Head of caudate nucleus (tissue), 42 donors: Measurements from ENCODE around the gene TMEM198.

Experiments
- DNase-seq, 42 donors: peaks; one replicate each; pipeline versions ENCODE4 v3.0.0 to v3.0.0-alpha.2; 2020 to 2021; ENCODE audit warnings: mixed read lengths in 7 of 42
- intact Hi-C: fragments of 100-400 bp; cut with DNase I; formaldehyde crosslinking; loops from one replicate; pipeline ENCODE4 v1.15.0; 2022

Gene TMEM198

DNA sequence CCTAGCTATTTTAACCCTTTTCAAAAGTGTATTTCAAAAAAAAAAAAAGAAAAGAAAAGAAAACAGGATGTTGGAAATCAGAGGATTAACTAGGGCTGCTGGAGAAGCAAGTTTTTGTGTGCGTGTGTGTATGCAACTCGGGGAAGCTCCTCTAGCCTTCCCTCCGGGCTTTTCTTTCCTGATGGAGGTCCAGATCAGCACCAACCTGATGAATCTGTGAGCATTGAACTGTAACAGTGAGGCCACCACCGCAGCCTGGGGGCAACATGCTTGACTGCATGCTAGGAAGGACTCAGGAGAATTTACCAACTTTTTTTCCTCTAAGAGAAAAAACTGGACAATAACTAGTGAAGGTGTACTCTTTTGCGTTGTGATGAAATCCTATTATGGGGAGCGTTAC lies 25.2 kb downstream of the TMEM198 start:
- intact Hi-C loops = no loop called here
- DNase-seq = no peak

DNA sequence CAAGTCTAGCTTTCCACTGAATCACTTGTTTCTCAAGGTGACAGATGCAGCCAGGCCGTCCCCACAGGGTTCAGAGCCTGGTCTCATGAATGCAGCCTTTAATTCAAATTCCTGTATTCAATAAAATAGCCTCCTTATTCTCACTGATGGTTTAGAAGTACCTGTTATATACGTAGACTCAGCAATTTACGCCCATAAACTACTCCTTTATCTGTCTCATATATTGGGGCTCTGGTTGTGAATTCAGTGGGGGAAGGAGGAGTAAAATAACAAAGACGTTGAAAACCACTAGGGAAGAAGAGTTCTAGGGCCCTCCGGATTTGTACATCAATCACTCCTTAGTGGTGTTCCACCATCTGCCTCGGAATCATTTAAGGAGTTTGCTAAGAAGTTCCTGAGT lies 25.8 kb downstream of the TMEM198 start:
- DNase-seq = no peak
- intact Hi-C loops = no loop called here

DNA sequence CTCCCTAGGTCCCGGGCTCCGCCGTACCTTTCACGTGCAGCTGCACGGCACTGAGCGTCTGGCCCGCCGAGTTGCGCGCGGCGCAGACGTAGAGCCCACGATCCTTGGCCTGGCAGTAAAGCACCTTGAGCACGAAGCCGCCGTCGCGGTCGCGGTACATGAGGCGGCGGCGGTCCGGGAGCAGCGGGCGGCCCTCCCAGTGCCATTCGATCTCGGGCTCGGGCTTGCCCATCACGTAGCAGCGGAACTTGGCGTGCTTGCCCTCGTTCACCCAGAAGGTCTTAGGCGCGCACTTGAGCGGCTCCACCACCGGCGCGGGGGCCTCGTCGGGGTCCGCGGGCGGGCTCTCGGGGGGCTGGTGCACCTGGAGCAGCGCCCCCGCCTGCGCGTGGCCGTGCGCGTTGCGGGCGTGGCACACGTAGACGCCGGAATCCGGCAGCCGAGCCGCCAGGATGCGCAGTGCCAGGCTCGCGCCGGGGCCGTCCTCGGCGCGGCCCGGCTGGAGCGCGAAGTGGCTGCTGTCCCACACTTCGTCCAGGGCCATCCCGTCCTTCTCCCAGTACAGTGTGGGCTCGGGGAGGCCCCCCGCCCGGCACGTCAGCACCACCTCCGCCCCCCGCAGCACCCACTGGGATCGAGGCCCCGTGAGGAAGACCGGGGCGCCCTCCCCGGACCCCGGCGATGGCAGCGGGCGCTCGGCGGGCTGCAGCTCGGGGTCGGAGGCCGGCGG lies 26.5 kb downstream of the TMEM198 start:
- peak in 36 of 42 donors; percentile 13 to 80 (median 59) for DNase-seq
- intact Hi-C loops = no loop called here

DNA sequence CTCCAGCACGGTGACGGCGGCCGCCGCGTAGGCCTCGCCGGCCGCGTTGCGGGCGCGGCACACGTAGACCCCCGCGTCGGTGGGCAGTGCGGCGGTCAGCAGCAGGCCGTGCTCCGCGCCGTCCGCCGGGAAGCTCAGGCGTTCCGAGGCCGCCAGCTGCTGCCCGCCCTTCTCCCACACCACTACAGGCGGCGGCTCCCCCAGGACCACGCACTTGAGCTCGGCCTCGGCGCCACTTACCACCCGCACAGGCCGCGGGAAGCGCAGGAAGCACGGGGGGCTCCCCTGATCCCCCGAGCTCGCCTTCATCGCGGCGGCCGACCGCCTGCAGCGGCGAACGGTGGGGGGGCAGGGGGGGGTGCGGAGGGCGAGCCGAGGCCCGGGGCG lies 27.1 kb downstream of the TMEM198 start:
- intact Hi-C loops = no loop called here
- peak in 4 of 42 donors; percentile 17 to 47 (median 32) for DNase-seq

DNA sequence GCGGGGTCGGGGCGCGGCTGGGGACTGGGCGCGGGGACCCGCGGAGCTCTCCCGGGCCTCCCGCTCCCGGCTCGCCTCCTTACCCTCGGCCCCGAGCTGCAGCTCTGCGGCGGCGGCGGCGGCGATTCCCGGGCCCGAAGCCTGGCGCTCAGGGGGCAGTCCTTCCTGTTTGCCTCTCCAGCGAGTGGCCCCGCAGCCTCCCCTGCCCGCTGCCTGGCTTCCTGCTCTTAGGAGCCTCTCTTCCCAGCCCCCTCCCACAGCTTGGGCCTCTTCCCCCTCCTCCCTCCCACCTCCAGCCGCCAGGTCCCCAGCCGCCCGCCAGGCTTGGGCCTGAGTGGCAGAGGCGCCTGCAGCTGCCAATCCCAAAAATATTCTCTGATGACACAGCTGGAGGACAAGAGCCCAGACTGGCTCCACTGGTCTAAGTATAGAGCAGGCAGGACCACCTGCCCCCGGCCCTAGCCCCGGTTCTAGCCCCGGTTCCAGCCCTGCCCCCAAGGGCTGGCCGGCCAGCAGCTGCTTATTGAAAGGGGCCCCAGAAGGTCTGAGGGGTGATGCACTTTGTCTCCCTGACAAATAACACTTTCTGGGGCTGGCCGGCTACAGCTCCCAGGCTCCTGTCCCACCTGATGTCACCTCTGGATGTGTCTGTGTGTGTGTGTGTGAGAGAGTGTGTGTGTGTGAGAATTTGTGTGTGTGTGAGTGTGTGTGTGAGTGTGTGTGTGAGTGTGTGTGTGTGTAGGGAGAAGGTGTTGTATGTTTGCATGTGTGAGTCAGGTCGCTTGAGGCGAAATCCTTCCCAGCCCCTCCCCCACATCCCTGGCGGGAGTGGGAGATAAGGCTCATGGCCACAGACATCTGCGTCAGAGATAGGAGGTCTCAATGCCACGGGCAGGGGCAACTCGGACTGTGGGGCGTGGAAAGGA lies 27.7 kb downstream of the TMEM198 start, which contains the start of gene OBSL1:
Gene OBSL1, minus strand, starts transcription at position 229 of the 926 bp plus-strand sequence. CDS start 307 bp downstream, outside the sequence.
- DNase-seq = peak in 36 of 42 donors; percentile 20 to 74 (median 53)
- intact Hi-C loops = no loop called here

DNA sequence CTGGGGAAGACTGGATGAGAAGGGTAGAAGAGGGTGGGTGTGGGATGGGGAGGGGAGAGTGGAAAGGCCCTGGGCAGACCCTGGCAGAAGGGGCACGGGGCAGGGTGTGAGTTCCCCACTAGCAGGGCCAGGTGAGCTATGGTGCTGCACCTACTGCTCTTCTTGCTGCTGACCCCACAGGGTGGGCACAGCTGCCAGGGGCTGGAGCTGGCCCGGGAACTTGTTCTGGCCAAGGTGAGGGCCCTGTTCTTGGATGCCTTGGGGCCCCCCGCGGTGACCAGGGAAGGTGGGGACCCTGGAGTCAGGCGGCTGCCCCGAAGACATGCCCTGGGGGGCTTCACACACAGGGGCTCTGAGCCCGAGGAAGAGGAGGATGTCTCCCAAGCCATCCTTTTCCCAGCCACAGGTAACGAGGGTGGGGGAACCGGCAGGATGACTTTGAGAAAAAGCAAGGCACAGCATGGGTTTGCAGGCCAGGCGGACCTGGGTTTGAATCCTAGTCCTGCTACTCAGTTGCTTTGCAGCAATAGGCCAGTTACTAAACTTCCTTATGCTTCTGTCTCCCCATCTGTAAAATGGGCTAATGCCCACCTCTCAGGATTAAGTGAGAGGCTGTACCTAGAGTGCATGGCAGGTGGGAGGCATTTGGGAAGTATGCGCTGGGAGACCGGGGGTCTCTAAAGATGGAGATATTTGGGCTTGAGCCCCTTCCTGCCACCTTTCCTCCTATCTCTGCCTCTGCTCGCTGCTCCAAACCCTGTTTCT lies 28.6 kb downstream of the TMEM198 start, which contains the start of gene INHA:
Gene INHA, plus strand, starts transcription at position 74 of the 765 bp plus-strand sequence. Its CDS starts 65 bp downstream, at position 139.
- intact Hi-C loops = no loop called here

DNA sequence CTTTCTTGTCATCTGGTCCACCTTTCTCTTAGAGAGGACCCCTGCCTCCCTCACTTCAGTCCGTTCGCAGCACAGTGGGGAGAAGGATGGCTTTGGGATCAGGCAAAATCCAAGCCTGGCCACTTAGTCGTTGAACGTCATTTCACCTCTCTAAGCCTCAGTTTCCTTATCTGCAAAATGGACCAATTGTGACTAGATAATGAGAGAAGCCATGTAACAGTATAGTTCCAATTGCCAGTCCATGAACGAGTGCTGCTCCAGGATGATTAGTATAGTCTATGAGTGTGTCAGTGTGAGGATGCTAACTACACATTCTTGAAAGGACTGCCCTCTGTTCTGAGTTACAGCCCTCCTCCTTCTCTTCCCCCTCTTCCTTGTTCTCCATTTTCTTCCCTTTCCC lies 29.3 kb downstream of the TMEM198 start:
- DNase-seq = no peak
- intact Hi-C loops = no loop called here

More for the DNA sequence above, 28.6 kb downstream of the TMEM198 start, which contains the start of gene INHA:
- no peak for DNase-seq

DNA sequence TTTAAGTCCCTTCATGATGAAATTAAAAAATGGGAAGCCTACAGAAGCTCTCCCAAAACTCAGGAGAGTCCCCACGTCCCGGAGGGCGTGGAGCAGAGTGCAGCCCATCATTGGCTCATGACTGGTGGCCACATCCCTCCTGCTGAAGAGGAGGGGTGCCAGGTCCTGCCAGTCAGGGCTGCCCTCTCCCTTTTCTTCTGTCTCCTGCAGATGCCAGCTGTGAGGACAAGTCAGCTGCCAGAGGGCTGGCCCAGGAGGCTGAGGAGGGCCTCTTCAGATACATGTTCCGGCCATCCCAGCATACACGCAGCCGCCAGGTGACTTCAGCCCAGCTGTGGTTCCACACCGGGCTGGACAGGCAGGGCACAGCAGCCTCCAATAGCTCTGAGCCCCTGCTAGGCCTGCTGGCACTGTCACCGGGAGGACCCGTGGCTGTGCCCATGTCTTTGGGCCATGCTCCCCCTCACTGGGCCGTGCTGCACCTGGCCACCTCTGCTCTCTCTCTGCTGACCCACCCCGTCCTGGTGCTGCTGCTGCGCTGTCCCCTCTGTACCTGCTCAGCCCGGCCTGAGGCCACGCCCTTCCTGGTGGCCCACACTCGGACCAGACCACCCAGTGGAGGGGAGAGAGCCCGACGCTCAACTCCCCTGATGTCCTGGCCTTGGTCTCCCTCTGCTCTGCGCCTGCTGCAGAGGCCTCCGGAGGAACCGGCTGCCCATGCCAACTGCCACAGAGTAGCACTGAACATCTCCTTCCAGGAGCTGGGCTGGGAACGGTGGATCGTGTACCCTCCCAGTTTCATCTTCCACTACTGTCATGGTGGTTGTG lies 30.9 kb downstream of the TMEM198 start:
- DNase-seq = no peak
- intact Hi-C loops = no loop called here

DNA sequence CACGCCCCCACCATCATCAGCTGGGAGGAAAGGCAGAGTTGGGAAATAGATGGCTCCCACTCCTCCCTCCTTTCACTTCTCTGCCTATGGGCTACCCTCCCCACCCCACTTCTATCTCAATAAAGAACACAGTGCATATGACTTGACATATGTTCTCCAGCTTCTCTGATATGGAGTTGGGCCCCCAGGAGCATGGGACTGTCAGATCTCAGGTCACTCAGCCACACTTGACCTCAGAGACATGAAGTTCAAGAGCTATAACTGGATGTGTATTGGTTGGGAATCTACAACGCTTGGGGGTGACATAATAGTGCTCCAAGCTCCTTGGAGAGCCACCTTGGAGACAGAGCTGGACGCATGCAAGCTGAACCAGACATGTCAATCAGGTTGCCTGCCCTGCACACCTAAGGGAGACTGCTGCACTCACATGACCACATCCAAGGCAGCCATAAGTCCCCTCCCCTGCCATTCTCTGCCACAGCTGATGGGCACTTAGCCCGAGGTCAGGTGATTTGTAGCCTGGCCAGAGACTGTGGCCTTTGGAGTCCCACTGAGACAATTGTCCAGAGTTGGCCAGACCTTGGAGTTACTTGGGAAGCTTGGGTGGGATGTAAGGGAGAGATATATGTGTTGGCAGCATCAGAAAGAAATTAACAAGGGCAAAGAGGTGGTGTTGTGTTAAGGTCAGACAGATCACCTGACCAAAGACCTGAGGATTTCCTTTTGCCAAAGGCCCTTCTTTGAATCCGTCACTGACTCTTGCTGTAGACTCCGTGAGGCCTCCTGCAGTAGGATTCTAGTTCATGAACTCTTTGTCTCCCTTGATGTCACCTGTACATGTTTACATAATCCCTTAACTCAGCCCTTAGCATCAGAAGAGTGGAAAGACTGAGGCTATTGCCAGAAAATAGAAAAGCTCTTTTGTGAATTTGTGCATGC lies 32.0 kb downstream of the TMEM198 start:
- no peak for DNase-seq
- intact Hi-C loops = no loop called here

DNA sequence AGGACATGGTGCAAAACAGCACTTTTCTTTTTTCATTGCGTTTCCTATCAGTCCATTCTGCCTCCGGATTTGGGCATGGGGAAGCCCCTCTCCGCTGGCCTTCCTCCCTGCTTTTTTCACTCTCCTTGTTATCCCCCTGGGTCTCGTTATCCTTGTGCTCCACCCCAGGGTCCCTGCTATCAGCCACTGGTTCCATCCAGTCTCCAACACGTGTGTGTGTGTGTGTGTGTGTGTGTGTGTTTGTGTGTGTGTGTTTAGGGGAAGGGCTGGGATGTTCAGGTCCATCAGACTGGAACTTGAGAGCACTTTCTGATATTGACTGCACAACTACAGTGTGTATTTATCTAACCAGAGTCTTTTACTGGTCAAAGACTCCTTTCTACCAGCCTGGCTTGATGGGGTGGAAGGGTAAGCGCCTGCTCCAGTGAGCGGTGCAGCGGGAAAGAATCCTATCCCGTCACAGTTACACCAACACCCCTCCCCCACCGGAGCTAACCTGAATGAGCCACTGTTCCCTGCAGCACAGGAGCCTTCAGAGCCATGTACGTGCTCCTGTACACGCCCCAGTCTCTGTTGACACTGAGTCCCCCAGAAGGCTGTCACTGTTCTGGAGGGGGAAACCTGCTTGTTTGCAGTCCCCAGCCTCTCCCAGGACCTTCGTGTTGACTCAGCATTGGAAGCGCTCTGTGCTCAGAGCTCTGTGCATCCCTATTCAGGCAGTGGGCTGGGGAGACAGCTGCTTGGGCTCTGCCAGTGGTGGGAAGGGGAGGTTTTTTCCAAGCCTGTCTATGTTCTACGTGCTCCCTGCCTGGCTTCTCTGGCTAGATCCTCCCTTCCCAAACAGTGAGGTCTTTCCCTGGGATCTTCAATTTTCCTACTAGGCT lies 32.9 kb downstream of the TMEM198 start:
- DNase-seq = peak in 32 of 42 donors; percentile 12 to 74 (median 46)
- intact Hi-C loops = no loop called here

DNA sequence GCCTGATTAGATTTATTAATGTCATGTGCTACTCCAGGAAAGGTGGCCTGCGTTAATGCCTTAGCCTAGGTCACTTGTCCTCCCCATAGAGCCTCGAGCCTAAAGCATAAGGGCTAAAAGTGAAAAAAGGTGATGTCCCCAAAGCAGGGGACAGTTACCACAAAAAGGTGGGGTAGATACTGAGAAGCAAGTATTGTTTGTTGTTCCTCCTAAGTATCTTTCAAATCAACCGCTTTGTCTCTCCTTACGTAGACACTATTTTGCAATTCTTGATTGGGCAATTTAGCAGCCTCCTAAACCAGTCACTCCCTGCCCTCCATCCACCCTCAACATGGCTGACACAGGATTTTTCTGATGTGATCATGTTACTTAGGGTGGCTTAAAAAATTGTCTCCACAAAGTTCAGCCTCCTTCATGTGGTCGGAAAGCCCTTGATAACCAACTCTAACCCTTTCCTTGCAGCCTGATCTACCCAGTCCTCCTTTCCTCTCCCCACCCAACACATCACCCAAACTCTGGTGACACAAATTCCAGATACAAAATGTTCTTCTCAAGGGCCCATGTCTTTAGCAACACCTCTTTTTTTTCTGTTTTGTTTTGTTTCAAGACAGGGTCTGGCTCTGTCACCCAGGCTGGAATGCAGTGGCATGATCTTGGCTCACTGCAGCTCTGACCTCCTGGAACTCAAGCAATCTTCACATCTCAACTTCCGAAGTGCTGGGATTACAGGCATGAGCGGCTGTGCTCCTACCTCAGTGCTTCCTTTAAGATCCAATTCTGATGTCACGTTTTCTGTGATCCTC lies 35.2 kb downstream of the TMEM198 start:
- no peak for DNase-seq
- intact Hi-C loops = no loop called here

DNA sequence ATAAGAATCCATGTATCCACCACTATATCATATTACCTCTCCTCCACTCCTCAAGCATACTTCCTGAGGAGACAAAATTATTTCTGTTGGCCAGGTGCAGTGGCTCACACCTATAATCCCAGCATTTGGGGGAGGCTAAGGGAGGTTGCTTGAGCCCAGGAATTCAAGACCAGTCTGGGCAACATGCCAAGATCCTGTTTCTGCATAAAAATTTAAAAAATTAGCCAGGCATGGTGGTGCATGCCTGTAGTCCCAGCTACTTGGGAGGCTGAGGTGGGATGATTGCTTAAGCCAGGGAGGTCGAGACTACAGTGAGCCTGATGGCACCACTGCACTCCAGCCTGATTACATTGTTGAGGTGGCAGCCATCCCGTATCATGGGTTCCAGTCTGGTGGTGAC lies 37.5 kb downstream of the TMEM198 start:
- DNase-seq = no peak
- intact Hi-C loops = no loop called here

DNA sequence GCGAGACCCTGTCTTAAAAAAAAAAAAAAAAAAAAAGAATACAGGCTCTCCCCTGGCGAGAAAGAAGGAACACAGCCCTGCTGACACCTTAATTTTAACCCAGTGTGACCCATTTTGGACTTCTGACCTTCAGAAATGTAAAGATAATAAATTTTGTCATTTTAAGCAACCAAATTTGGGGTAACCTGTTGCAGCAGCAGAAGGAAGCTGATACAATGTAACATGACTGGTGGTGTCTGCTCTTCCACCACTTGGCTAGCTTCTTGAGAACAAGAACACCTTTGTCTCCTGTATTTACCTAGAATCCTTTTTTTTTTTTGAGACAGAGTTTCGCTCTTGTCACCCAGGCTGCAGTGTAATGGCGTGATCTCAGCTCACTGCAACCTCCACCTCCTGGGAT lies 47.3 kb downstream of the TMEM198 start:
- intact Hi-C loops = no loop called here
- no peak for DNase-seq

DNA sequence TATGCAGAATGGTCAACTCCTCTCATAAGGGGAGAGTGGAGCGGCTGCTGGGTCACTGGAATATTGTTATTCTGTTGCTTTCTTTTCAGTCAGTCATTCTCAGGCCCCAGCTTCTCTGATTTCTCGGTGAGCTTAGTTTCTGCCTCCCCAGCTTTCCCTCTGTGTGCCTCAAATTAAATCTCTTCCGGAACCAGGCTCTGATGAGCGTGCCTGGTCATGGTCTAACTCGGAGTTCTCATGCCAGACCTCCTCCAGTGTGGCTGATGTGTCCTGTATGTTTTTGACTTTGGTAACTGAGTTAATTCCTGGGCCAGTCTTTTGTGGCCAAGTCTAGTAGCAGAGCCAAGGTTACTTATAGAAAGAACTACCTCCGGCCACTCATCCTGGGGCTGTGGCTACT lies 48.9 kb downstream of the TMEM198 start:
- intact Hi-C loops = no loop called here
- DNase-seq = no peak

DNA sequence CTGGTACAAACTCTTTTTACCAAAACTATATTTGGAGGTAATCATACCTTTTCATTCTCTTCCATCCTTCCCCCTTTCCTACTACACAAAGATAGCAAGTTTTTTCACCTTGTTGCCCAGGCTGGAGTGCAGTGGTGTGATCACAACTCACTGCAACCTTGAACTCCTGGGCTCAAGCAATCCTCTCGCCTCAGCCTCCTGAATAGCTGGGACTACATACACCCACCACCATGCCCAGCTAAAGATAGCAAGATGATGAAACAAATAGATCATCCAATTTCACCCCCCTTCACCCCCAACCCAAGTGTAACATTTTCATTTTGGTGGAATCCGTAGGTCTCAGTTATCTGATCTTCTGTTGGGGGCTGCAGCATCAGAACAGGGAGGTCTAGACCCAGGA lies 49.3 kb downstream of the TMEM198 start:
- no peak for DNase-seq
- intact Hi-C loops = no loop called here
